GM19193 (cell line): ENCODE measurements around the gene ERP27.

Experiments used
- POLR2A ChIP-seq: IDR thresholded peaks from 4 replicates; pipeline ENCODE4 v1.6.1; 2011; ENCODE audit not compliant: insufficient read depth, insufficient read length; ENCODE audit errors: extremely low read depth

ERP27 gene

GRCh38 chr12:14938301-14938700, at the start of gene ERP27:
TSS of gene ERP27 (minus strand) at chr12:14938537. CDS start at chr12:14938508, 29 bp downstream.
- no peak for TF ChIP-seq POLR2A

GRCh38 chr12:14988035-14988434, 49.7 kb upstream of the ERP27 start:
- TF ChIP-seq POLR2A = no peak

GRCh38 chr12:14986449-14986848, 48.1 kb upstream of the ERP27 start:
- no peak for TF ChIP-seq POLR2A

- no peak for TF ChIP-seq POLR2A
These were observed 46.5 kb upstream of the ERP27 start for GRCh38 chr12:14984766-14985285.

GRCh38 chr12:14984036-14984435, 45.7 kb upstream of the ERP27 start:
- TF ChIP-seq POLR2A = no peak

- TF ChIP-seq POLR2A = no peak
These were observed 44.7 kb upstream of the ERP27 start for GRCh38 chr12:14982991-14983390.

- no peak for TF ChIP-seq POLR2A
These were observed 44.2 kb upstream of the ERP27 start for GRCh38 chr12:14982562-14982961.

- no peak for TF ChIP-seq POLR2A
These were observed 42.7 kb upstream of the ERP27 start for GRCh38 chr12:14981049-14981448.

- TF ChIP-seq POLR2A = no peak
These were observed 41.1 kb upstream of the ERP27 start for GRCh38 chr12:14979468-14979867.

- TF ChIP-seq POLR2A = no peak
These were observed 38.3 kb upstream of the ERP27 start for GRCh38 chr12:14976658-14977057.

GRCh38 chr12:14975457-14975856, 37.1 kb upstream of the ERP27 start:
- TF ChIP-seq POLR2A = no peak

GRCh38 chr12:14974633-14975032, 36.3 kb upstream of the ERP27 start:
- TF ChIP-seq POLR2A = no peak

GRCh38 chr12:14972816-14973215, 34.5 kb upstream of the ERP27 start, which contains the start of gene PDE6H:
TSS of gene PDE6H (plus strand) at chr12:14973042. CDS start at chr12:14978013, 4,971 bp downstream.
- TF ChIP-seq POLR2A = no peak

GRCh38 chr12:14970473-14970872, 32.1 kb upstream of the ERP27 start:
- no peak for TF ChIP-seq POLR2A

GRCh38 chr12:14968478-14968877, 30.1 kb upstream of the ERP27 start:
- TF ChIP-seq POLR2A = no peak

- no peak for TF ChIP-seq POLR2A
These were observed 26.9 kb upstream of the ERP27 start for GRCh38 chr12:14965221-14965620.

GRCh38 chr12:14964406-14964805, 26.1 kb upstream of the ERP27 start:
- no peak for TF ChIP-seq POLR2A
